A673 (cell line): ENCODE data around the gene FHIT. TPM values are rescaled to one million over a fixed set of nuclear protein-coding genes. Genes with fewer than 3 reads are reported as not detected.

ENCODE experiments used
- BruUV-seq: library from RNA; stranded (reverse); fragments of 400-500 nt; replicated peaks from 2 replicates; lab custom pipeline; 2021; lab: Mats Ljungman, UMichigan
- CTCF ChIA-PET: fragments of 300-600 bp; sonication (Branson Sonifier 250); formaldehyde crosslinking; loops from one replicate; lab custom pipeline; 2022; ENCODE audit warnings: antibody characterized with exemption; lab: Charles Lee
- POLR2A ChIA-PET: fragments of 300-600 bp; sonication (Branson Sonifier 250); formaldehyde crosslinking; loops from one replicate; lab custom pipeline; 2022; ENCODE audit warnings: antibody characterized with exemption; ENCODE audit not compliant: low non-redundant PET; lab: Charles Lee
- DNase-seq: peaks from one replicate; pipeline ENCODE4 v3.0.0-alpha.2; 2015; ENCODE audit warnings: low spot score
- H3K27ac ChIP-seq: fragments of 200-600 bp; sonication (generic); 2 replicates; pipeline ENCODE4 v1.5.1; 2016; ENCODE audit warnings: mixed run types, low read depth, mild to moderate bottlenecking, mixed read lengths, antibody characterized with exemption, low read length; ENCODE audit not compliant: poor library complexity, severe bottlenecking
- H3K27me3 ChIP-seq: fragments of 200-600 bp; sonication (generic); replicated peaks from 2 replicates; pipeline ENCODE4 v1.6.1; 2017; ENCODE audit warnings: mixed run types, low read depth, mild to moderate bottlenecking, mixed read lengths, antibody characterized with exemption, low read length; ENCODE audit not compliant: insufficient read depth, poor library complexity
- H3K36me3 ChIP-seq: fragments of 200-600 bp; sonication (generic); 2 replicates; pipeline ENCODE4 v1.6.1; 2016; ENCODE audit warnings: mixed run types, mild to moderate bottlenecking, mixed read lengths, antibody characterized with exemption, low read length; ENCODE audit not compliant: insufficient read depth, poor library complexity, severe bottlenecking
- H3K4me1 ChIP-seq: fragments of 200-600 bp; sonication (generic); 2 replicates; pipeline ENCODE4 v1.6.1; 2017; ENCODE audit warnings: mixed run types, mild to moderate bottlenecking, mixed read lengths, antibody characterized with exemption, low read length; ENCODE audit not compliant: insufficient read depth, poor library complexity, severe bottlenecking
- H3K4me3 ChIP-seq: fragments of 200-600 bp; sonication (generic); 2 replicates; pipeline ENCODE4 v1.5.1; 2016; ENCODE audit warnings: low read depth, mixed run types, mild to moderate bottlenecking, mixed read lengths, low read length; ENCODE audit not compliant: poor library complexity, severe bottlenecking
- H3K9me3 ChIP-seq: fragments of 200-600 bp; sonication (generic); 2 replicates; pipeline ENCODE4 v1.6.1; 2016; ENCODE audit warnings: mixed run types, low read depth, mild to moderate bottlenecking, mixed read lengths, antibody characterized with exemption, low read length; ENCODE audit not compliant: poor library complexity, severe bottlenecking
- EZH2 ChIP-seq: fragments of 200-600 bp; sonication (generic); IDR thresholded peaks from 2 replicates; pipeline ENCODE4 v1.6.1; 2017; ENCODE audit warnings: borderline replicate concordance, low read depth, mild to moderate bottlenecking, mixed read lengths, antibody characterized with exemption, low read length; ENCODE audit not compliant: poor library complexity, severe bottlenecking
- intact Hi-C: fragments of 100-400 bp; cut with micrococcal nuclease; formaldehyde crosslinking; loops from one replicate; pipeline ENCODE4 v1.10.0; 2022; ENCODE audit not compliant: unreplicated experiment
- total RNA-seq: library from RNA; stranded (reverse); gene quantifications from 2 replicates; pipeline ENCODE4 v1.2.3, GENCODE V29; 2021
- TF ChIP-seq, protein P1 (sequence below): fragments of 300-800, 200-600 bp; sonication (generic); conservative IDR thresholded peaks from 2 replicates; pipeline ENCODE4 v1.5.1; 2017; ENCODE audit warnings: low read depth, mild to moderate bottlenecking, antibody characterized with exemption, low read length, moderate library complexity, mixed read lengths

The FHIT gene
- total RNA-seq, 1 experiment from 2014 or later, result not detected

DNA sequence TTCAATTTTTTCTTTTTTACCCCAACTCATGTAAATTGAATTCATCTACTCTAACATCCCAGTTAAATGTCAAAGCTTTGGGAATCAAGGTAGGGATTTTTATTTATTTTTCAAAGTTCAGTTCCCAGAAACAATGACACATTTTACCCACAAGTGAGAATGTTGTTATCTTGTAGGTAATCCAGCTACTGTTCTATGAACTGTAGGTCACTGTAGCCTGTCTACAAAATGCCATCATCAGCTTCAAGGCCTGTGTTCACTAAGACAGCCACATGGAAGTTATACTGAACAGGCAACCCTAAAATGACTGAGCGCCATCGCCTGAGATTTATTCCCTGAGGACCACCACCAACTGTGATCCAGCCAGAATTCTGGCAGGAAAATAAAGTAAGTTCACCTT, 219.7 kb downstream of the FHIT start:
- ChIA-PET CTCF (no interaction called here), POLR2A (no interaction called here)
- DNase-seq, result no peak
- Histone ChIP-seq H3K9me3 (no peaks in the 10 kb centered on the region), H3K27ac (no peak overlapping the region), H3K4me1 (no peaks in the 10 kb centered on the region), H3K4me3 (no peak overlapping the region), H3K27me3 (no peaks in the 10 kb centered on the region), H3K36me3 (no peaks in the 10 kb centered on the region)
- BruUV-seq, result no TSS peak
- TF ChIP-seq EZH2, result no peak
- TF ChIP-seq, protein P1, sequence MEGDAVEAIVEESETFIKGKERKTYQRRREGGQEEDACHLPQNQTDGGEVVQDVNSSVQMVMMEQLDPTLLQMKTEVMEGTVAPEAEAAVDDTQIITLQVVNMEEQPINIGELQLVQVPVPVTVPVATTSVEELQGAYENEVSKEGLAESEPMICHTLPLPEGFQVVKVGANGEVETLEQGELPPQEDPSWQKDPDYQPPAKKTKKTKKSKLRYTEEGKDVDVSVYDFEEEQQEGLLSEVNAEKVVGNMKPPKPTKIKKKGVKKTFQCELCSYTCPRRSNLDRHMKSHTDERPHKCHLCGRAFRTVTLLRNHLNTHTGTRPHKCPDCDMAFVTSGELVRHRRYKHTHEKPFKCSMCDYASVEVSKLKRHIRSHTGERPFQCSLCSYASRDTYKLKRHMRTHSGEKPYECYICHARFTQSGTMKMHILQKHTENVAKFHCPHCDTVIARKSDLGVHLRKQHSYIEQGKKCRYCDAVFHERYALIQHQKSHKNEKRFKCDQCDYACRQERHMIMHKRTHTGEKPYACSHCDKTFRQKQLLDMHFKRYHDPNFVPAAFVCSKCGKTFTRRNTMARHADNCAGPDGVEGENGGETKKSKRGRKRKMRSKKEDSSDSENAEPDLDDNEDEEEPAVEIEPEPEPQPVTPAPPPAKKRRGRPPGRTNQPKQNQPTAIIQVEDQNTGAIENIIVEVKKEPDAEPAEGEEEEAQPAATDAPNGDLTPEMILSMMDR, result no peak
- intact Hi-C loops, result no loop called here

DNA sequence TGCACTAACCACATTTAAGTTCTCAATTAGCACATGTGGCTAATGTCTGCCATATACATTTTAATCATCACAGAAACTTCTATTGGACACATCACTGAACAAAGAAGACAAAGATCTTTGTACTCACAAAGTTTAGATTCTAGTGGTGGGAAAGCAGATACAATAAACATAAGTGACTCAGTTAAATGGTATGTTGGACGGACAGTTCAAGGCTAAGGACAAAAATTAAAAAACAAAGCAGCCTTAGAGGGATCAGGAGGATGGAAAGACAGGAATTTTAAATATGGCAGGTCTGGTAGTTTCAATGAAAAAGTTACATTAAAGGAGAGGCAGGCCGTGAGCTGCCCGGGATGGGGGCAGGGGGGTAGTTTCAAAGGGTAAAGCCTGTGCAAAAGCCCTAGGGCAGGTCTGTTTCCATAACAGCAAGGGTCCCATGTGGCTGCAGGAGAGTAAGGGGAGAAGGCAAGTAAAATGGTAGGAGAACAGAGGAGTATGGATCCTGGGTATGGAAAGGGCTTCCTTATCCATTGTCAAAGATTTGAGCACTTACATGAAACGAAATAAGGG, 220.7 kb downstream of the FHIT start:
- no TSS peak for BruUV-seq
- Histone ChIP-seq H3K36me3 (no peaks in the 10 kb centered on the region), H3K4me1 (no peaks in the 10 kb centered on the region), H3K9me3 (no peaks in the 10 kb centered on the region), H3K27me3 (no peaks in the 10 kb centered on the region), H3K4me3 (no peak overlapping the region), H3K27ac (no peak overlapping the region)
- POLR2A ChIA-PET, result no interaction called here
- CTCF ChIA-PET, result no interaction called here
- no peak for DNase-seq
- TF ChIP-seq, protein P1, result no peak
- no peak for TF ChIP-seq EZH2
- intact Hi-C loops, result no loop called here

- Histone ChIP-seq H3K27me3 (no peaks in the 10 kb centered on the region), H3K27ac (no peak overlapping the region), H3K36me3 (no peaks in the 10 kb centered on the region), H3K9me3 (no peaks in the 10 kb centered on the region), H3K4me1 (no peaks in the 10 kb centered on the region), H3K4me3 (no peak overlapping the region)
- DNase-seq, result no peak
- ChIA-PET POLR2A (no interaction called here), CTCF (no interaction called here)
- intact Hi-C loops, result no loop called here
- BruUV-seq, result no TSS peak
- TF ChIP-seq, protein P1, result no peak
- no peak for TF ChIP-seq EZH2
Observed at GRCh38 chr3:61029194-61029593, 222.1 kb downstream of the FHIT start.
